SK-N-MC (cell line): ENCODE measurements around the gene OSMR.

ENCODE experiments used
- EZH2 ChIP-seq: fragments of 200-600 bp; sonication (generic); IDR thresholded peaks from one replicate; pipeline ENCODE4 v1.6.1; 2017; ENCODE audit warnings: antibody characterized with exemption
- FOXP2 ChIP-seq: optimal IDR thresholded peaks from 2 replicates; pipeline ENCODE3; 2011; ENCODE audit warnings: mild to moderate bottlenecking, moderate library complexity; ENCODE audit not compliant: insufficient read depth; ENCODE audit errors: extremely low read length, control extremely low read depth
- POLR2AphosphoS5 ChIP-seq: IDR thresholded peaks from 2 replicates; pipeline ENCODE4 v1.6.1; 2012; ENCODE audit warnings: mild to moderate bottlenecking, low read depth, low read length, borderline replicate concordance

GRCh38 chr5:38978036-38978435, 132.2 kb downstream of the OSMR start:
- TF ChIP-seq POLR2AphosphoS5: no peak
- TF ChIP-seq EZH2: no peak
- no peak for TF ChIP-seq FOXP2
